GM12878 (cell line): ENCODE results near the gene ITSN2.

Experiments
- CEBPB ChIP-seq, 2 experiments: fragments of 150-350 bp in 1 of 2; IDR thresholded peaks; 2 replicates each; pipeline ENCODE4 v1.6.1; 2012 to 2014; ENCODE audit warnings: low read depth in 2 of 2, low read length in 2 of 2, borderline replicate concordance in 1 of 2, inconsistent platforms in 1 of 2
- POLR2A ChIP-seq: IDR thresholded peaks from 2 replicates; pipeline ENCODE4 v1.6.1; 2011; ENCODE audit warnings: low read depth, mild to moderate bottlenecking, low read length

- TF ChIP-seq POLR2A (no peak), CEBPB (IDR thresholded peaks at IDR 0.05; ENCODE audit: borderline replicate concordance in 1 of 2, low read depth in 2 of 2, low read length in 2 of 2) (no peak; a peak in 1 of 4 replicates)
Measured at GRCh38 chr2:24313744-24314632, 46.3 kb downstream of the ITSN2 start.
